Measurements from ENCODE around the gene DNER. TPM values are rescaled to one million over a fixed set of nuclear protein-coding genes. Genes with fewer than 3 reads are reported as not detected.

DNER gene
- total RNA-seq, 2 donors from 2014 or later = 0.27 to 1.7 TPM

DNA sequence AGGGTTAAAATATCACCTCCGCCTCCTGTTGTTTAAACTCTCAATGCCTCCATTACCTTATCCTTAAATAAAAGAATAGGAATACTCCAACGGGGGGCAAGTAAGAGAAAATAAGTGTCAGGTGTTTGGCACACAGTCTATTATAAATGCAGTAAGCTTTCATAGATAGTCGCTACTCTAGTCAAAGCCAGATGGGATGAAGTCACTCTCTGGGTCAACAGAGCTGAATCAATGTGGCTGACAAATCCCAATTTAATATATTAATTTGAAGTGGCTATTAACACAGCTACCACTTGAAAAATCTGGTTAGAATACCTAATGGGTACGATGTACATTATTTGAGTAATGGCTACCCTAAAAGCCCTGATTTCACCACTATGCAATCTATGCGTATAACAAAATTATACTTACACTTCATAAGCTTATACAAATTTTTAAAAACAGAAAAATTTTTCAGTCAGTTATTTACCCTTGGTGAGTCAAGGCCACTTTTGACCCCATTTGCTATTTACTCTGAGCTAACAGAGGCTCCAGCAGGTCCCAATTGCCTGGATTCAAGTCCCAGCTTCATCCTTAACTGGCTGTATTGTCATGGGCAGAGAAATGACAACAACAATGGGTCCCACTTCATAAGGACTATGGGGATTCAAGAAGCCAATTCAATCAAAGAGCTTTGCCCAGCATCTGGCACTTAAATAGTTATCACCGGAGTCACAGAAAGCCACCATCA, 275.8 kb downstream of the DNER start:
- H3K27me3 ChIP-seq = no peaks in the 10 kb centered on the region
- H3K36me3 ChIP-seq = no peaks in the 10 kb centered on the region
- TF ChIP-seq, protein P1, sequence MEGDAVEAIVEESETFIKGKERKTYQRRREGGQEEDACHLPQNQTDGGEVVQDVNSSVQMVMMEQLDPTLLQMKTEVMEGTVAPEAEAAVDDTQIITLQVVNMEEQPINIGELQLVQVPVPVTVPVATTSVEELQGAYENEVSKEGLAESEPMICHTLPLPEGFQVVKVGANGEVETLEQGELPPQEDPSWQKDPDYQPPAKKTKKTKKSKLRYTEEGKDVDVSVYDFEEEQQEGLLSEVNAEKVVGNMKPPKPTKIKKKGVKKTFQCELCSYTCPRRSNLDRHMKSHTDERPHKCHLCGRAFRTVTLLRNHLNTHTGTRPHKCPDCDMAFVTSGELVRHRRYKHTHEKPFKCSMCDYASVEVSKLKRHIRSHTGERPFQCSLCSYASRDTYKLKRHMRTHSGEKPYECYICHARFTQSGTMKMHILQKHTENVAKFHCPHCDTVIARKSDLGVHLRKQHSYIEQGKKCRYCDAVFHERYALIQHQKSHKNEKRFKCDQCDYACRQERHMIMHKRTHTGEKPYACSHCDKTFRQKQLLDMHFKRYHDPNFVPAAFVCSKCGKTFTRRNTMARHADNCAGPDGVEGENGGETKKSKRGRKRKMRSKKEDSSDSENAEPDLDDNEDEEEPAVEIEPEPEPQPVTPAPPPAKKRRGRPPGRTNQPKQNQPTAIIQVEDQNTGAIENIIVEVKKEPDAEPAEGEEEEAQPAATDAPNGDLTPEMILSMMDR (IDR thresholded peaks at IDR 0.05) = no peak
- no peak for DNase-seq
- intact Hi-C loops (cut with DNase I) = no loop called here
- no peak overlapping the region for H3K4me3 ChIP-seq
- no peaks in the 10 kb centered on the region for H3K9me3 ChIP-seq
- no peaks in the 10 kb centered on the region for H3K4me1 ChIP-seq
- H3K27ac ChIP-seq = no peak overlapping the region
- H3K9ac ChIP-seq (ENCODE audit: low read depth in 2 of 2, low read length in 2 of 2) = no peak overlapping the region

DNA sequence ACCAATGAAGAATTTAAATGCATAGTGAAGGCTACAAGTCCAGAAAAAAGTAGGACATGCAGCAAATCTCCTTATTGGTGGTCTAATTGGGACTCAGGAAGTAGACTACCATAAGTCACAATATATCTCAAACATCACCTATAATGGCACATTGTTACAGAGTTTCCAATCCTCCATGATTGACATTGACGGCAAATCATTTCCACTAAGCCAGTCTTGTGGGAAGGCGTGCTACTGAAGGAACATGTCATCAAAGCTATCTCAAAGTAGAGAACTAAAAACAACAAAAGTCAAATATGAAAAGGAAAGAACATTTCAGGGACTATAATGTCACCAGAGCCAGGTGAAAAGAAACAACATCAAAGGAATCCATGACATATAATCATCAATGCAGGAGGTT, 276.9 kb downstream of the DNER start:
- no peaks in the 10 kb centered on the region for H3K36me3 ChIP-seq
- TF ChIP-seq, protein P1 (IDR thresholded peaks at IDR 0.05) = no peak
- no peak overlapping the region for H3K27ac ChIP-seq
- H3K9ac ChIP-seq (ENCODE audit: low read depth in 2 of 2, low read length in 2 of 2) = no peak overlapping the region
- intact Hi-C loops (cut with DNase I) = no loop called here
- DNase-seq = no peak
- no peaks in the 10 kb centered on the region for H3K27me3 ChIP-seq
- no peaks in the 10 kb centered on the region for H3K4me1 ChIP-seq
- H3K4me3 ChIP-seq = no peak overlapping the region
- no peaks in the 10 kb centered on the region for H3K9me3 ChIP-seq

DNA sequence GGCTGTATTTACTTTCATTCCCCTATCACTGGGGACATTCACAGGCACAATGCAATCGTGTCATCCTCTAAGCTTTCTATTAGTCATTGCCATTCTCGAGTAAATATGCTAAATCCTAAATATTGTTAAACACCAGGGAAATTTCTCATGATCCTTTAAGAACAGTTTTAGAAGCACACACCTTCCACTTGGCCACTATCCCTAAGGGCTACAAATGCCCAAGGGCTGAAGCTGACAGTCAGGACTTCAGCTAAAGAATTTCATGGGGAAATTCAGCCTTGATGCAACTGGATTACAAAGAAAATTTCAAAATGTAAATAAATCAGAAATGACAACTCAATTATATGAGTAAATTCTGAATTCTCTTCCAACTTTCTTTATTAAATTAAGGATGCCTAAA, 280.2 kb downstream of the DNER start:
- no peak overlapping the region for H3K4me3 ChIP-seq
- no peak for DNase-seq
- H3K9ac ChIP-seq (ENCODE audit: low read depth in 2 of 2, low read length in 2 of 2) = no peak overlapping the region
- TF ChIP-seq, protein P1 (IDR thresholded peaks at IDR 0.05) = no peak
- no peak overlapping the region for H3K27ac ChIP-seq
- no peaks in the 10 kb centered on the region for H3K27me3 ChIP-seq
- no peaks in the 10 kb centered on the region for H3K36me3 ChIP-seq
- H3K4me1 ChIP-seq = no peaks in the 10 kb centered on the region
- H3K9me3 ChIP-seq = no peaks in the 10 kb centered on the region
- intact Hi-C loops (cut with DNase I) = no loop called here

DNA sequence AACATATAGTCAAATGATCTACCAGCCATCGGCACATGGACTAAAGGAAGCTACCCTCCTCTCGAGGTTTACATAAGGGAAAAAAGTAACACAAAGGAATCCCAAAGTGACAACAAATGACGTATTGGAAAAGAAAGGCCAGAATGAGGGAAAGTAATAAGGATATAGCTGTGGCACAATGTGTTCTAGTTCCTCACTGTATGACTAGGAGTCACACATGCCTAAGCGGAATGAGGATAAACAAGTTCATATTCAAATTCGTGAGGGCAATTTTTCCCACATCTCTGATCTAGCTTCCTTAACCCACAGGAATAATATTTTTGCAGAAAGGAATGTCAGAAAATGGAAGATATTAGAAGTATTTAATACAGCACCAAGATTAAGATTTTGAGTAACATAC, 281.0 kb downstream of the DNER start:
- Histone ChIP-seq H3K27ac (no peak overlapping the region), H3K9ac (ENCODE audit: low read depth in 2 of 2, low read length in 2 of 2) (no peak overlapping the region), H3K9me3 (no peaks in the 10 kb centered on the region), H3K4me1 (no peaks in the 10 kb centered on the region), H3K27me3 (no peaks in the 10 kb centered on the region), H3K36me3 (no peaks in the 10 kb centered on the region), H3K4me3 (no peak overlapping the region)
- intact Hi-C loops (cut with DNase I) = no loop called here
- TF ChIP-seq, protein P1 (IDR thresholded peaks at IDR 0.05) = no peak
- no peak for DNase-seq

DNA sequence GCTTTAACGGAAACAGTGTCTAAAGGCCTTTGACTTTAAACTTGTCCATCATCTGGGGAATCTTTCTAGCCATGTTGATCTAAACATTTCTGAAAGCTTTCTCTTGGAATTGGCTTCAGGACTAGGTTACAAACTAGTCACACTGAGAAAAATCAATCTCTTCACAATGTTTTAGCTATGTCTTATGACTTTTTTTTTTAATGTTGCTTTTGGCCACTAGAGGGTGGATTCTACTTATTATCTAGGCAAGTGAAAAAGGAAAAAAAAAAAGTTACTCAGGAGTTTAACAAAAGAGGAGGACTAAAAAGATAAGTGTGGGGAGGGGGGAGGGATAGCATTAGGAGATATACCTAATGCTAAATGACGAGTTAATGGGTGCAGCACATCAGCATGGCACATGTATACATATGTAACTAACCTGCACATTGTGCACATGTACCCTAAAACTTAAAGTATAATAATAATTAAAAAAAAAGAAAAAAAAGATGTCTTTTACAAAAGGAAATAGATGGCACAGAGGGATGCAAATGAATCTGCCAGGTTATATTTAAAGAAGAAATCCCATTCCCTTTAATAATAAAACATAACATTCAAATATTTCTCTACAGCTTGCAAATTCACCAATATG, 282.9 kb downstream of the DNER start:
- TF ChIP-seq, protein P1 (IDR thresholded peaks at IDR 0.05) = no peak
- Histone ChIP-seq H3K36me3 (no peaks in the 10 kb centered on the region), H3K4me3 (no peak overlapping the region), H3K27ac (no peak overlapping the region), H3K9me3 (no peaks in the 10 kb centered on the region), H3K4me1 (no peaks in the 10 kb centered on the region), H3K9ac (ENCODE audit: low read depth in 2 of 2, low read length in 2 of 2) (no peak overlapping the region), H3K27me3 (no peaks in the 10 kb centered on the region)
- intact Hi-C loops (cut with DNase I) = no loop called here
- DNase-seq = no peak

Data from colonic mucosa (tissue), 4 donors.